HG03060 (cell line): ENCODE data around the gene USP8.
A peak's percentile ranks its signal among the peaks of the same experiment; 100 is the strongest.
"Not testable (repeated sequence)": the region's sequence is repeated elsewhere in the genome, so short reads cannot be mapped to it uniquely, and the experiment has no call there.

ENCODE experiments used
- ATAC-seq: cut with Tn5 transposase; IDR thresholded peaks from one replicate; pipeline ENCODE4 v1.9.1; 2021; ENCODE audit warnings: low read depth, moderate number of reproducible peaks; ENCODE audit not compliant: unreplicated experiment

The USP8 gene

GRCh38 chr15:50424066-50424890 is at the start of gene USP8:
USP8 (plus strand) TSS chr15:50424405; CDS start chr15:50439074, 14,669 bp downstream.
- peak; percentile 84 for ATAC-seq

- peak; percentile 96 for ATAC-seq
Measured at GRCh38 chr15:50377867-50378751, 46.1 kb upstream of the USP8 start.

DNA sequence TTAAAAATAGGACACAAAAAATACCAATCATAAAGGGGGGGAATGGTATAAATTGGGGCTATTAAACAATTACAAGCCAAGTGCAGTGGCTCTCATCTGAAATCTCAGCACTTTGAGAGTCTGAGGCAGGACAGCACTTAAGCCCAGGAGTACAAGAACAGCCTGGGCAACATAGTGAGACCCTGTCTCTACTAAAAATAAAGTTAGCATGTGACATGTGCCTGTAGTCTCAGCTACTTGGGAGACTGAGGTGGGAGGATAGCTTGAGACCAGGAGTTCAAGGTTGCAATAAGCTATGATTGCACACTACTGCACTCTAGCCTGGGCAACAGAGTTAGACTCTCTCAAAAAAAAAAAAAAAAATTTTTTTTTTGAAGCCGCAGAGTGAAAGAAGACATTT is 45.4 kb upstream of the USP8 start:
- ATAC-seq: no peak

GRCh38 chr15:50379413-50379812 is 44.8 kb upstream of the USP8 start:
- not testable (repeated sequence) for ATAC-seq

DNA sequence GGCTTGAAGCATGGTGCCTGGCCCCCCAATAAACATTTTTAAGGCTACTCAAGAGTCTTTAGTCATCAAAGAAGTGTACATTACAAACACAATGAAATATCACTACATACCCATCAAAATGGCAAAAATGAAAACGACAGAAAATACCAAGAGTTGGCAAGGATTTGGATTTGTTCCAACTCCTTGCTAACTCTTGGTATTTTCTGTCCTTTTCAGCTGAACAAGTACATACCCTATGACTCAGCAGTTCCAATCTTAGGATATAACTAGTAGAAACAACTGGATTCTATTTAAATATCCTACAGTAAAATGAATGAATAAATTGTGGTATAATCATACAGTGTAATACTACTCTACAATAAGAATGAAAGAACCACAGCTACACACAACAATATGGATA is 44.1 kb upstream of the USP8 start:
- no peak for ATAC-seq

DNA sequence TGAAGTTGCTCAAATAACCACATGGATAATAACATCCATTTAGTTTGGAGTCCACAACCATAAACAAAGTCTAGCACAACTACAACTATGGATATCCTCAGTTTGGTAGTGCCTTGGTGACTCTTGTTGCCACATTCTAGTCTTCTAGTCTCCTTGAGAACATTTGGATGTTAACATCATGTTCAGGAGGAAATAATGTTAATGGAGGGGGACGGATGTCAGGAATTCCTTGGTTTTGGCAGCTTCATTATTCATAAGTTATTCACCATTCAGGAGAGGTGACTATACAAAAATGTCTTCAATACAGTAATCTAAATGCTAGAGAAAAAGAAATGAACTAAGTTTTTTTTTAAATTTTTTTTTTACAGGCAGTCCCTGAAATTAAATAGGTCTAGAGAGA is 42.8 kb upstream of the USP8 start:
- no peak for ATAC-seq

GRCh38 chr15:50382408-50382807 is 41.8 kb upstream of the USP8 start:
- ATAC-seq: not testable (repeated sequence)

DNA sequence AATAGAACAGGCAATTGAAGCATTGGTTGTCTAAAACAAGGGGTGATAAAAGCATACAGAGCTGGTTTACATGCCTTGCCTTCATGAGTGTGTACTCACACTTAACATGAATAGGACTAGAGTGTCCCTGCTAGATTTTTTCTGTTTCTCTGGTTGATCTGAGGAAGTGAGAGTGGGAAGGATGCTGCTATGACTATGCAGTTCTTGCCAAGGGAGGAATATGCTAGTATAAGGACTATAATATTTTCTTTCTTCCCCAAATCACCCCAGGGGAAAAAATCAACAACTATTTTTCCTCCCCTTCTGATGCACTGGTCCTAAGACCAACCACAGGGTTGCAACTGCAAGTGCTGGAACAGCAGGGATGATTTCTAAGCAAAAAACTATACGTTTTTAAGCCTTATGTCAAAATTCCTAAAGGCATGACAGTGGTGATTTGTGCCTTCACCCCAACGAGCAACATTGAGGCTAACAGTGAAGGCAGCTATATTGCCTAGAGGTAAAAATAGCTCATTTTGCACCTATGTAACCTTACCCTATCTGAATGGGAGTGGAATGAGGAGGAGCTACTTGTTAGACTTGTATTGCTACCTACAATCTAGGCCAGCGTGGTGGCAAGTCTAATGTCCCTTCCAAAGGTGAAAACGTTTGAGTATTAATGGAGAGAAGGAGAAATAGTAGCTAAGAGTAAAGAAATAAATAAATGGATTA is 33.5 kb upstream of the USP8 start:
- ATAC-seq: no peak

GRCh38 chr15:50391561-50391960 is 32.6 kb upstream of the USP8 start:
- not testable (repeated sequence) for ATAC-seq

GRCh38 chr15:50411870-50412269 is 12.3 kb upstream of the USP8 start:
- no peak for ATAC-seq

DNA sequence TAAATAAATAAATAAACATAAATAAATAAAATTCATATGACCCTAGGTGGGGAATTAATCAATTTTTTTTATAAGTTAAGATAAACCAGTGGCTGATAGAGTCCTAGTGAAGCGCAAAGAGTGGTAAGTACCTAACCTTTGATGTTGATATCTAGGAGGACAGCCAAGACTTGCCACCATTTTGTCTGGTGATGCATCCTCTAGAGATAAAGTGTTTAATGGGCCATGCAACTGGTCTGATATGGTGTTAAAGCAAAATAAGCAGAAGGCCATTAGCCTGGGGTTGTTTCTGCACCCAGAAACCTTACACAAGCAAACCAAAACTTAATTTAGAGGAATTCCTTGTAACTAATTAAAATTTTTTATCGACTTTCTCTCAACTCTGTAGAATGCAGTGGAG is 9.6 kb upstream of the USP8 start:
- no peak for ATAC-seq

DNA sequence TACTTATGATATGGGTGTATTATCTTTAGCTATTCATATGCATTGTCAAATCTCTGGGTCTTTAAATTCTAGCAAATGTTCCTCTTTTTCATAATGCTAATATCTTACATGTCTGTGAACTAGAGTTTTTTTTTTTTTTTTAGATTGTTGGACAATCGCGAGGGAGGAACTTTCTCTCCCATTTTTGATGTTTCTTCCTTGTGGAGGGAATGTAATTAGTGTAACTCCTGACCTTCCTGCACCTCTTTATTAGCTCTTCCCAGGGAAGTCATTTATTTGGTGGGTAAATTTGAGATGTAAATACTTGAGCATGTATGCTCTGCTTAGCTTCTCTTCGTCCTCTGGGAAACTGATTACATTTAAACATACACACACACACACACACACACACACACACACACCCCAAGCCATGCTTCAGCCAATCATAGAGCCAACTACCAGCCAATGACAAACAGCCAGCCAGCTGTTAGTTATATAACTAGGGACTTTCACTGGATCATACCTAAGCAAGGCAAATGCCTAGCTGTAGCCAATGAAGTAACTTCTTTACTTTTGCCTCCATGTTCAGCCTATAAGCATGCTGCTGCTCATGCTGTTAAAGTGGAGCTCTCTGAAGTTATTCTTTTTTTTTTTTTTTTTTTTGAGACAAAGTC is 8.3 kb upstream of the USP8 start:
- no peak for ATAC-seq

GRCh38 chr15:50416890-50417289 is 7.3 kb upstream of the USP8 start:
- no peak for ATAC-seq

DNA sequence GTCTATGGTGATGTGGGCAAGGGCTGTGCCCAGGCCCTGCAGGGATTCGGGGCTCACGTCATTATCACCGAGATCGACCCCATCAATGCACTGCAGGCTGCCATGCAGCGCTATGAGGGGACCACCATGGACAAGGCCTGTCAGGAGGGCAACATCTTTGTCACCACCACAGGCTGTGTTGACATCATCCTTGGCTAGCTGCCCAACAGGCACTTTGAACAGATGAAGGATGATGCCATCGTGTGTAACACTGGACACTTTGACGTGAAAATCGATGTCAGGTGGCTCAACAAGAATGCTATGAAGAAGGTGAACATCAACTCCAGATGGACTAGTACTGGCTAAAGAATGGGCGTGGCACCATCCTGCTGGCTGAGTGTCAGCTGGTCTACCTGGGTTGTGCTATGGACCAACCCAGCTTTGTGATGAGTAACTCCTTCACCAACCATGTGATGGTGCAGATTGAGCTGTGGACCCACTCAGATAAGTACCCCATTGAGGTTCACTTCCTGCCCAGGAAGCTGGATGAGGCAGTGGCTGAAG is 6.1 kb upstream of the USP8 start:
- ATAC-seq: no peak

- ATAC-seq: no peak
Measured at GRCh38 chr15:50425219-50425618, 1.0 kb downstream of the USP8 start.

GRCh38 chr15:50425678-50426246 is 1.6 kb downstream of the USP8 start:
- ATAC-seq: not testable (repeated sequence)

GRCh38 chr15:50426428-50426827 is 2.2 kb downstream of the USP8 start:
- no peak for ATAC-seq

DNA sequence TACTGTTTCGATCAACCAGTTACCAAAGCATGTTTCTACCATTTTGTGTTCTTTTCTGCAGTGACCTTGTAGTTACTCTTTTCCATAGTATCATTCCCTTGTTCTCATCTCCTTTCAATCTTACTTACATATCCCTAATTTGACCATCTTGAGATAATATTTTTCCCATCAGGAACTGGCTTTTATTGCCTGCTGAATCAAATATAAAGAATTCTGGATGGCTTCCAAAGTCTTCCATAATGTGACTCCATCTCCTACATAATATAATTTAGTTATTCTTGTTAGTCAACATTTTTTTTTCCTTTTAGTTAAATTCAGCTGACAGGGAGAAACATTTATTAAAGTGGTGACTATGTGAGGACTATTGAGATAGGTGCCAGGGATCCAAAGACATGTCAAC is 7.0 kb downstream of the USP8 start:
- no peak for ATAC-seq

GRCh38 chr15:50432230-50432629 is 8.0 kb downstream of the USP8 start:
- ATAC-seq: no peak

- ATAC-seq: no peak
Measured at GRCh38 chr15:50435772-50436171, 11.6 kb downstream of the USP8 start.
